Muscle layer of colon (tissue), 2 donors: ENCODE measurements around the gene FBLN2.

Experiments
- H3K27ac ChIP-seq: one replicate; pipeline ENCODE4 v1.7.0; 2013; ENCODE audit warnings: low read depth, mild to moderate bottlenecking, low read length, moderate library complexity
- H3K27me3 ChIP-seq, 2 donors: one replicate each; pipeline ENCODE4 v1.7.0; 2013; ENCODE audit warnings: low read length in 2 of 2, mild to moderate bottlenecking in 2 of 2; ENCODE audit not compliant: insufficient read depth in 2 of 2, control insufficient read depth in 1 of 2
- H3K36me3 ChIP-seq: one replicate; pipeline ENCODE4 v1.7.0; 2013; ENCODE audit warnings: mild to moderate bottlenecking, low read length; ENCODE audit not compliant: insufficient read depth
- H3K4me1 ChIP-seq: one replicate; pipeline ENCODE4 v1.7.0; 2013; ENCODE audit warnings: mild to moderate bottlenecking, low read length; ENCODE audit not compliant: insufficient read depth
- H3K4me3 ChIP-seq, 2 donors: one replicate each; pipeline ENCODE4 v1.7.0; 2013; ENCODE audit warnings: low read length in 2 of 2, low read depth in 1 of 2, mild to moderate bottlenecking in 1 of 2, moderate library complexity in 1 of 2
- H3K9ac ChIP-seq: one replicate; pipeline ENCODE4 v1.7.0; 2013; ENCODE audit warnings: low read length
- H3K9me3 ChIP-seq: one replicate; pipeline ENCODE4 v1.7.0; 2013; ENCODE audit warnings: mild to moderate bottlenecking, low read length
- donor health status: abdominal sarcoma.
- donor health status: Adenocarcinoma of cecum.

The FBLN2 gene

GRCh38 chr3:13617981-13618380 lies 69.1 kb downstream of the FBLN2 start:
- no peak overlapping the region for H3K4me3 ChIP-seq
- H3K36me3 ChIP-seq: no peaks in the 10 kb centered on the region
- no peaks in the 10 kb centered on the region for H3K4me1 ChIP-seq
- no peaks in the 10 kb centered on the region for H3K27me3 ChIP-seq
- H3K27ac ChIP-seq: no peak overlapping the region
- no peak overlapping the region for H3K9ac ChIP-seq
- peaks cover 4% of the 10 kb centered on the region for H3K9me3 ChIP-seq

DNA sequence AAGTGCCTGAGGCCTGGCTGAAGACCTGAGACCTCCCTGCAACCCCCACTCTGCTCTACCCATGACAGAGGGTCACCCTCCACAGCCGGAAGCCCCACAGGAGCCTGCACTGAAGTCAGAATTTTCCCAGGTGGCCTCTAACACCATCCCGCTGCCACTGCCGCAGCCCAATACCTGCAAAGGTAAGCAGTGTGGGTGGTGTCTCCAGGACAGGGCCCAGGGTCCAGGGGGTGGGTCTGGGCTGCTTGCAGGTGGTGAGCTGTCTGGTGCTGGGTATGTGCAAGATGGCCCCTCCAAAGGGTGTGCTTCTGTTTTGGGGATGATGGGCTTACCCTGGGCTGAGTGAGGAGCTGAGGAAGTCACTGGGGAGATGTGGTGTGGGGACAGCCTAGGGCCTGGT lies 69.9 kb downstream of the FBLN2 start:
- no peaks in the 10 kb centered on the region for H3K4me1 ChIP-seq
- H3K4me3 ChIP-seq: no peak overlapping the region

DNA sequence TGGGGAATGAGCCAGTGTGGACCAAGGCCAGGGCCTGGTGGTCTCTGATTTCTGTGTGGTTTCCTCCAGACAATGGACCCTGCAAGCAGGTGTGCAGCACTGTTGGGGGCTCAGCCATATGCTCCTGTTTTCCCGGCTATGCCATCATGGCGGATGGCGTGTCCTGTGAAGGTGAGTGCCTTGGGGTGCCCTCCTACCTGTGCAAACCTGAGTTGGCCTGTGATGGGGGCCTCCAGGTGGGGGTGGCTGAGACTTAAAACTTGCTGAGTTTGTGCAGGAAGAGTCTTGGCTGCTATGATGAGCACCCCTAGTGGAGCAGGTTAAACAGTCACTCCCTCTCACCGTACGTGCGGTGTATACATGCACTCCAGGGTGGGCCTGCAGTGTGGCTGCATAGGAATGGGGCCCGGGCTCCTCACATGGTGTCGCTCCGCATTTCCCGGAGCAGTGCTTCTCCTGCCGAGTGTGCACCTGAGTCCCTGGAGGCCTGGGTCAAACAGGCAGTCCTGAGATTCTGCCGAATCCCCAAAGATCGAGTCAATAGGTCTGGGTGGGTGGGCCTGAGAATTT lies 70.8 kb downstream of the FBLN2 start:
- H3K27ac ChIP-seq: no peak overlapping the region
- H3K4me1 ChIP-seq: no peaks in the 10 kb centered on the region
- H3K27me3 ChIP-seq: no peaks in the 10 kb centered on the region
- no peak overlapping the region for H3K4me3 ChIP-seq
- H3K36me3 ChIP-seq: no peaks in the 10 kb centered on the region
- no peaks in the 10 kb centered on the region for H3K9me3 ChIP-seq
- H3K9ac ChIP-seq: no peak overlapping the region

More for the DNA sequence above, 69.9 kb downstream of the FBLN2 start:
- no peak overlapping the region for H3K27ac ChIP-seq
- H3K9ac ChIP-seq: no peak overlapping the region
- H3K9me3 ChIP-seq: no peaks in the 10 kb centered on the region
- no peaks in the 10 kb centered on the region for H3K27me3 ChIP-seq
- H3K36me3 ChIP-seq: no peaks in the 10 kb centered on the region

- no peaks in the 10 kb centered on the region for H3K9me3 ChIP-seq
- H3K36me3 ChIP-seq: no peaks in the 10 kb centered on the region
- no peak overlapping the region for H3K4me3 ChIP-seq
- no peak overlapping the region for H3K27ac ChIP-seq
- no peaks in the 10 kb centered on the region for H3K4me1 ChIP-seq
- H3K27me3 ChIP-seq: no peaks in the 10 kb centered on the region
- no peak overlapping the region for H3K9ac ChIP-seq
Observed at GRCh38 chr3:13620281-13620680, 71.4 kb downstream of the FBLN2 start.

GRCh38 chr3:13620776-13621365 lies 71.9 kb downstream of the FBLN2 start:
- Histone ChIP-seq H3K27me3 (no peaks in the 10 kb centered on the region), H3K4me1 (no peaks in the 10 kb centered on the region), H3K4me3 (no peak overlapping the region), H3K9me3 (no peaks in the 10 kb centered on the region), H3K27ac (no peak overlapping the region), H3K9ac (no peak overlapping the region), H3K36me3 (no peaks in the 10 kb centered on the region)

DNA sequence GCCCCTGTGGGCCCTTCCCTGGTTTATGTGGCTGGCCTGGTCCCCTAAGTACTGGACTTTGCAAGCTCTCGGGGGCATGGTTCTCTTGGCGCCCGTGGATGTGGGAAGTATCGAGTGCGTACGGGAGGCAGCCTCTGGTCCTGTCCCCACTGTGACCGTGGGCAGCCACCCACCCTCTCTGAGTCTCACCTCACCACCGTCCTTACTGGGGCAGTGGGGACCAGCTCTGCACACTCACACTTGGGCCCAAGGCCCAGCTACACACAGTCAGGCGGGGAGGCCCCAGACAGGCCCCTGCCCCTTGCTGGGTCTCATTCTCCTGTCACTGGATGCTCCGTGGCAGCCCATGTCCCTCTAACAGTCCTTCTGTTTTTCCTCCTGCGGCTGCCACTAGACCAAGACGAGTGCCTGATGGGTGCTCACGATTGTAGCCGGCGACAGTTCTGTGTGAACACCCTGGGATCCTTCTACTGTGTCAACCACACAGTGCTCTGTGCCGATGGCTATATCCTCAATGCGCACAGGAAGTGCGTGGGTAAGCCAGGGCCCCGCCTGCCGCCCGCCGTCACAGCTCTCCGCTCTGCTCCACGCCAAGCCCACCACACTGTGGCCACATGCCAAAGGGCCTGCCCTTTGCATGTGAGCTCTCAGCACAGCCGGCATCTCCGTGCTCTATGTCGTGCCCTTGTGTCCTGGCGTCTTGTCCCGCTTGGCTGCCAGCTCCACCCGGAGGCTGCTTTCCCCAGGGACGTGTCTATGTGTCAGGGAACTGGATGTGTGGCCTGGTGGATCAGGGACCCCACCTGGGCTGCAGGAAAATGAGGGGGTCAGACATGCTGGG lies 72.7 kb downstream of the FBLN2 start:
- no peak overlapping the region for H3K27ac ChIP-seq
- H3K4me3 ChIP-seq: no peak overlapping the region
- H3K4me1 ChIP-seq: no peaks in the 10 kb centered on the region
- H3K9ac ChIP-seq: no peak overlapping the region
- H3K36me3 ChIP-seq: no peaks in the 10 kb centered on the region
- H3K27me3 ChIP-seq: no peaks in the 10 kb centered on the region
- no peaks in the 10 kb centered on the region for H3K9me3 ChIP-seq

GRCh38 chr3:13622356-13622755 lies 73.4 kb downstream of the FBLN2 start:
- Histone ChIP-seq H3K4me1 (no peaks in the 10 kb centered on the region), H3K9me3 (no peaks in the 10 kb centered on the region), H3K36me3 (no peaks in the 10 kb centered on the region), H3K9ac (no peak overlapping the region), H3K27ac (no peak overlapping the region), H3K4me3 (no peak overlapping the region), H3K27me3 (no peaks in the 10 kb centered on the region)

- Histone ChIP-seq H3K27ac (no peak overlapping the region), H3K9ac (no peak overlapping the region), H3K36me3 (no peaks in the 10 kb centered on the region), H3K4me3 (no peak overlapping the region), H3K27me3 (no peaks in the 10 kb centered on the region), H3K9me3 (no peaks in the 10 kb centered on the region), H3K4me1 (no peaks in the 10 kb centered on the region)
Observed at GRCh38 chr3:13623101-13623654, 74.3 kb downstream of the FBLN2 start.

DNA sequence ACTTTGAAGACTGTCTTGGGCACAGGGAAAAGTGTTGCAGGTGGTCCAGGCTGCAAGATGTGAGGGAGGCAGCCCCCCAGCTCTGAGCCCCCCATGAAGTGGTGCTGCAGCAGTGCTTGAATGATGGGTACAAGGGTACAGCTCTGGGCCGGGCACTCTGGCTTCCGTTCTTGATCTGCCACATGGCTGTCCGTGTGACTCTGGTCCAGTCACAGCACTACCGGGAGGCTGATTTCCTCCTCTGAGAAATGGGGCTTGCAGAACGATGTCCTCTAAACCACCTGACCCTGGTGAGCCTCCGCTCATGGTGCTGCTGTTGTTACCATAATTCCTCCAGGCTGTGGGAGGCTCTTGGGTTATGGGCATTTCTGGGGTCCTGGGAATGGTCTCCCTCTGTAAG lies 75.1 kb downstream of the FBLN2 start:
- H3K27ac ChIP-seq: no peak overlapping the region
- no peaks in the 10 kb centered on the region for H3K9me3 ChIP-seq
- H3K36me3 ChIP-seq: no peaks in the 10 kb centered on the region
- H3K27me3 ChIP-seq: no peaks in the 10 kb centered on the region
- H3K4me3 ChIP-seq: no peak overlapping the region
- H3K9ac ChIP-seq: no peak overlapping the region
- H3K4me1 ChIP-seq: no peaks in the 10 kb centered on the region

DNA sequence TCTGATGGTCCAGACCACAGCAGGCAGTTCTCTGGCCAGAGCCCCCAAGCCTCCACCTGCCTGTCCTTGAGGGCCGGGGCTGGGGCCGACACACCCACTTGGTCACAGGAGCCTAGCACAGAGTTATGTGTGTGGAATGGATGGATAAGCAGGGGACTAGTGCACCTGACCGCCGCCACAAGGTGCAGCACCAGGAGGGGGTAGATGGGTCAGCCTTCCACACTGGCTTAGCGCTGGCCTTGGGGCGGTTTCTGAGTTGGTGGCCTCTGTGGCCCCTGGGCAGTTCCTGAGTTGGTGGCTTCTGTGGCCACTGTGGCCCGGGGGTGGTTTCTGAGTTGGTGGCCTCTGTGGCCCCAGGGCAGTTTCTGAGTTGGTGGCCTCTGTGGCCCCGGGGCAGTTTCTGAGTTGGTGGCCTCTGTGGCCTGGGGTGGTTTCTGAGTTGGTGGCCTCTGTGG lies 75.8 kb downstream of the FBLN2 start:
- Histone ChIP-seq H3K4me1 (no peaks in the 10 kb centered on the region), H3K9ac (no peak overlapping the region), H3K9me3 (no peaks in the 10 kb centered on the region), H3K27me3 (no peaks in the 10 kb centered on the region), H3K36me3 (no peaks in the 10 kb centered on the region), H3K4me3 (no peak overlapping the region), H3K27ac (no peak overlapping the region)

DNA sequence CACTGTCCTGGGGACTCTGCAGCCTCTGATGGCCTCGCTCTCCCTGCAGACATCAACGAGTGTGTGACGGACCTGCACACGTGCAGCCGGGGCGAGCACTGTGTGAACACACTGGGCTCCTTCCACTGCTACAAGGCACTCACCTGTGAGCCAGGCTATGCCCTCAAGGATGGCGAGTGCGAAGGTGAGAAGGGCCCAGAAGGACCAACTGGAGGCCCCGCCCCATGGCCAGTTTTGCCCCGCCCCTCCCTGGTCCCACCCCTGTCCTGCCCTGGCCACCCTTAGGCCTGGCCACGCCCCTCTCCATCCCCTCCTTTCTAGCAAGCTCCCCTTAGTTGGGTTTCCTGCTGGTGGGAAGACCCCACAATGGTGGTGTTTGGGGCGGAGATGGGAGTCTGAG lies 77.5 kb downstream of the FBLN2 start:
- H3K4me1 ChIP-seq: no peaks in the 10 kb centered on the region

More for the DNA sequence above, 77.5 kb downstream of the FBLN2 start:
- Histone ChIP-seq H3K9me3 (no peaks in the 10 kb centered on the region), H3K27ac (no peak overlapping the region), H3K27me3 (no peaks in the 10 kb centered on the region), H3K4me3 (no peak overlapping the region), H3K9ac (no peak overlapping the region), H3K36me3 (no peaks in the 10 kb centered on the region)
